ENCODE results near the gene GPR3.
A peak's percentile ranks its signal among the peaks of the same experiment; 100 is the strongest.
"Not testable (repeated sequence)": the region's sequence is repeated elsewhere in the genome, so short reads cannot be mapped to it uniquely, and the experiment has no call there.

The GPR3 gene

GRCh38 chr1:27400963-27401341, 8.5 kb downstream of the GPR3 start:
- no peak for DNase-seq

GRCh38 chr1:27402349-27402754, 9.9 kb downstream of the GPR3 start:
- DNase-seq = peak; percentile 39

GRCh38 chr1:27403065-27403726, 10.8 kb downstream of the GPR3 start:
- DNase-seq = peak; percentile 53

DNA sequence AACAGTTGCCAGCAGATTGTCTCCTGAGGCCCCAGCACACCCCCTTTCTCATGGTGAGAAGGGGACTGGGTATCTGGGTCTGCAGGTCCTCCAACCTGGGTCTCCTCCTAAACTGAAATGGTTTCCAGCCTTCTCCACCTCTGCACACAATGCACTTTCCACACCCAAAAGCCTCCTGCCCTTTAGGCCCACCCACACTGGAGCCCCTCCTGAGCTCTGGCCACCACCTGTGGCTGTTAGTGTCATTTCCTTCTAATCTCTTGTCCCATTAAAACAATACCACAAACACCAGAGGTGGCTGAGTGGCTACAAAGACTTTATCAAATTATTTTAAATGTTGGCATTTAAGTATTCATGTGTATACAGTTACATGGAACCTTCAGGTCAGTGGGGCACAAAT, 11.5 kb downstream of the GPR3 start:
- no peak for DNase-seq

GRCh38 chr1:27405074-27405473, 12.7 kb downstream of the GPR3 start:
- DNase-seq = no peak

- not testable (repeated sequence) for DNase-seq
These were observed 13.4 kb downstream of the GPR3 start for GRCh38 chr1:27405598-27406361.

GRCh38 chr1:27406362-27406680, 13.9 kb downstream of the GPR3 start:
- no peak for DNase-seq

DNA sequence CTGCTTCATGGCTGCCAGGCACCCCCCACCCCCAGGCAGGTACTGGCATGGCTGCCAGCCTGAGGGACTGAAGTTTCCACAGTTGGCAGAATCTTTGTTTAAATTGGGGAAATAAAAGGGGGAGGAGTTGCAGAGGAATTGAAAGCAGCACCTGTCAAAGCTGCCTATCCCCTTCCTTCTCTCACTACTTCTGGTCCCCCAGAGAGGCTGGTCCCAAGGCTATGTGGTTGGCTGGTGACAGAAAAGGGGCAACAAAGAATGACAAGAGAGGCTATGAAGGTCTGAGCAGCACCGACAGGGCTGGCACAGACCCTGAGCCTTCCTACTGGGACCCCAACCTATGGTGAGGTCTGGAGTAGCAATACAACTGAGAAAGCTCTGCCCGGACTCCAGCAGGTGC, 14.4 kb downstream of the GPR3 start:
- not testable (repeated sequence) for DNase-seq

DNA sequence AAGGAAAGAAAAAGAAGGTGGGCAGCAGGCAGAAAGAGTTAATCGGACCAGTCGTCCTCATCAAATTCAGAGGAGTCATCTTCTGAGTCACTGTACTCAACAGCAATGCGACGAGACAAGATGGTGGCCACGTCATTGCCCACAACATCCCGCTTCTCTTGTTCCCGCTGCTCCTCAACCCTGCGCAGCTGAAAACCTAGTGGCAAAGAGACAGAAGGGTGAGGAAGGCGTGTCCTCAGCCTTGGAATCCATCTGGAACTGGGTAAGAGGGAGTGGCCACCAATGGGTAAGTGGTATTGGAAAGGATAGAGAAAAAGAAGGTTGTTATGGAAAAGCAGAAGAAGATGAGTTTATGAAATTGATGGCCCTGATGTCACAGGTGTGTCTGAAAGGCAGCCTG, 15.7 kb downstream of the GPR3 start:
- no peak for DNase-seq

DNA sequence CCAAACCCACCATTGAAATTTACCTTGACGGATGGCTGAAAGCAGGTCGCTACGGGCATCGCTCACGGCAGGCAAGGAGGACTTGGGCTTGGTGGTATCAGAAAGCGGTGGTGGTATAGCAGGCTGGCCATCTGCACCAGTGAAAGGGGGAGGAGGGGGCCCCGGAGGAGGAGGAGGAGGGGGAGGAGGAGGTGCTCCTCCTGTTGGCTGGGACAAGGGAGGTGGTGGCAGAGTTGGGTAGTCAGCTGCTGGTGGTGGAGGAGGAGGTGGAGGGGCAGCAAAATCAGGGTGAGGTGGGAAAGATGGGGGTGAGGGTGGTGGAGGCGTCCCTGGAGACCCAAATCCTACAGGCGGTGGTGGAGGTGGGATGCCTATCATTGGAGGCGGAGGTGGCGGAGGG, 17.2 kb downstream of the GPR3 start:
- DNase-seq = no peak

GRCh38 chr1:27410709-27411108, 18.3 kb downstream of the GPR3 start:
- DNase-seq = no peak

DNA sequence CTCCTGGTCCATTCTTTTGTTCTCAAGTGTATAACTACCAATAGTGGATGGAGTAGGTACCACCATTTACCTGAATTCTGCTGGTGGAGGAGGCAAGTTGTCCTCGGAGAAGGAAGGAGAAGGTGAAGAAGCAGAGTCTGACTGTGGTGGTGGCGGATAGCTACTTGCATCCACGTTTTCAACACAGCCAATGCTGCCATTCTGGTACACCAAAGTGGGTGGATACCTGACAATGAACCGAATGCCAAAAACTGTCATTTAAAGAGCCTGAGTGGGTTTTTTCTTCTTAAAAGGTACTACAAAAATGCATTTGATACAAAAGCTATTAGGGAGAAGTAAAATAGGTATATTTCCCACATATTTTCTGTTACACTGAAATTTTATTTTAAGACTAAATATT, 20.1 kb downstream of the GPR3 start:
- DNase-seq = no peak

DNA sequence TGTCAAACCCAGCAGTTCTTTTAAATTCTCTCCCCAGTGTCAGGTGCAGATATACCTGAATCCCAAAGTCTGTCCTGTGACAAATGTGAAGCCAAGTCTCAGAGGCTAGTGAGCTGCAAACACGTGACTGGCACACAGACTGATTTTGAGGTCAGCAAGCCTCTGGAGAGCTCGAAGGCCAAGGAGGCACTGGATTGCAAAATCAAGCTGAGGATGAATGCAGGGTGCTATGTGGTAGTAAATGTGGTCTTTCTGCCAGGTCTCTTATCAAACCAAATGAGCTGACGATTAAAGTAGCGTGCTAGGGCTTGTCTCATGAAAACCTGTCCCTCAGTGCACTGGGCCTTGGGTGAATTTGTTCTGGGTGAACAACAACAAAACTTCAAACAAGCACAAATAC, 20.6 kb downstream of the GPR3 start:
- no peak for DNase-seq

DNA sequence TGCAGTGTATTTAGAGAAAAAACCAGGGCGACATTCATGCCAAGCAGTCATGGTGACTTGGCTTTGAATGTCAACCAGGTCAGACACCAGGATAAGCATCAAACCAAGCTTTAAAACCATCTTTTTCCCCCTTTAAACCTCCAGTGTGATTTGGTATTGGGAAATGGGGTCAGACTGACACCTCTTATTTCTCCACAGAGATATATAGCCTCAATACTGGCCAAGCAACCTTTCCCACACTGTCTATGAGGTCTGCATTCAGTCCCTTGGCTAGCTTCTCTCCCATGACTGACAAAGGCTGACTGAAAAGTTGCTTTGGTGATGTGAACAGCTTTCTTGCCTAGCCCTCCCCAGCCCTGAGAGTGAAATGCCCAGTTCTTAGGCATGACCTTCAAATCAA, 21.7 kb downstream of the GPR3 start:
- no peak for DNase-seq

DNA sequence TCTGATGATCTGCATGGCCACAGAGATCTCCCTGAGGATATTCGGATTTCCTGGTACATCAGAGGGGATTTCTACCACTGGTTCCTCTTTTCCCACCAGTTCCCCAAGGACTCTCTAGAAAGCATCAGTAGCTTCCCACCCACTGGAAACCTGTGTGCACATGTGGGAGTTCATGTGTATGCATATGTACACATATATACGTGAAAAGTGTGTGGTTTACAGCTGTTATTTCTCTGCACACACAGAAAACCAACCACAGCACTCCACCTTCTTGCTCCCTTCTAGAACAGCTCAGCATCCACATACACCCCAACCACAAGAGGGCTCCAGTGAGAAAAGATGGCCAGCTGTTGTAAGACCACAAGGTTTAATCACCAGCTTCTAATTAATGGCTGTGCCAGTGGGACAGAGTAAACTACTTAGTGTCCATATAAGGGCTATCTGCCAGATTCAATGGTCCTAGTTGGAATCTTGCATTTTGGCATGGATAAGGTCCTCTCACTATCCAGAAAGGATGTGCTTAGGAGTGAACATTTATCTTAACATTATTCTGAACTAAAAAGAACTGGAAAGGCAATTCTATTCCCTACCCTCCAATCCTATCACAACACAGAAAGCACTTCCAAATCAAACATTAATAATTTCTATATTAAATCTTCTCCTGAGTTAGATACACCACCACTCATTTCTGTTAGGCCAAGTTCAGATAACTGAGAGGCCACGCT, 24.1 kb downstream of the GPR3 start:
- peak; percentile 69 for DNase-seq

DNA sequence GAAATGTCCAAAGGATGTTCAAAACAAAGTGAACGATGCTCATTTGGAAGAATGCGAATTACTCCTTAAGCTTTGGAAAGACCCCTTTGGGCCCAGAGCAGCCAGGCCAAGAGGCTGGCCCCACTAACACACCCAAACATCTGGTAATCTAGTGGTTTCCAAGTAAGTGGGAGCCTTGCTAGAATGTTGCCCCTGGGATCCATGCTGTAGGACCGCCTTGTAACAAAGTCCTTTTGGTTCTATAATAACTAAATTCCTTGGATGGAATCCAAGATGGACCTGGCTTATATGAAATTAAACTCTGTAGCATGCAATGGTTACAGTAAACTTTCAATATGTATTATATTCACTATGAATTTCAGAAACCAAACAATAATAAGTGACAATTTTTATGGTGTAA, 25.3 kb downstream of the GPR3 start:
- DNase-seq = no peak

GRCh38 chr1:27418326-27419185, 26.1 kb downstream of the GPR3 start:
- DNase-seq = peak; percentile 31

DNA sequence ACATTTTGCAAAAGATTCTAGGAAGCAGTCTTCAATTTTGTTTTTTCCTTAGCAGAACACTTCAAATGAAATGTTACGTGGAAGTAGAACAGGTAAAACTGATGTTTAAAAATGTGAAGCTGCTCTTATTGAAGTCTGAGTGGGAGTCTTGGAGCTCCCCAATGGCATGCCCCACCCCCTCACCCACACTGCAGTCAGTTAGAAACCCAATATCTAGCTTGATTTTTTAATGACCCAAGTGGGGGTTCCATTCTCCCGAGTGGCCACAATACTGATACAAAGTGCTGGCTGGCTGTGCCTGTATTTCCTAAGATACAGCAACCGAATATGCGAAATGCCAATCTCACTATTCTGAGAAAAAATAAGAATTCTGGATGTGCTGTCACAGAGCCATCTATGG, 31.3 kb downstream of the GPR3 start:
- no peak for DNase-seq

DNA sequence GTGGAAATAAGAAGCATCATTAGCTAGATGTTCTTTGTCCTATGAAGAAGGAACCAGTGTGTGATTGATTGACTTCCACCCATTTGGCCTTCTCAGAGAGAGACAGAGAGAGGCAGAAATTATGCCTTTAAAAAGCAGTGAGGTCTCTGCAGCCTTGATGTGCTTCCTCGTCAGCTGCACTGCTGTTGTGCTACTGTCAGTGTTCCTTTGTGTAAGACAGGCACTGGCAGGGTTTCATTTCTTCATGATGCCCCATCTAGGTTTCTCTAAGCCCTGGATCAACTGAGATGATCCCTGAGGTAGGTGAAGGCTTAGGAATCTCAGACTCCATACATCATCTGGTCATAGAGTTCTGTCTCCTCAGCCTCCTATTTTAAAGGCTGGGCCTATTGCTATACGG, 34.9 kb downstream of the GPR3 start:
- no peak for DNase-seq

DNA sequence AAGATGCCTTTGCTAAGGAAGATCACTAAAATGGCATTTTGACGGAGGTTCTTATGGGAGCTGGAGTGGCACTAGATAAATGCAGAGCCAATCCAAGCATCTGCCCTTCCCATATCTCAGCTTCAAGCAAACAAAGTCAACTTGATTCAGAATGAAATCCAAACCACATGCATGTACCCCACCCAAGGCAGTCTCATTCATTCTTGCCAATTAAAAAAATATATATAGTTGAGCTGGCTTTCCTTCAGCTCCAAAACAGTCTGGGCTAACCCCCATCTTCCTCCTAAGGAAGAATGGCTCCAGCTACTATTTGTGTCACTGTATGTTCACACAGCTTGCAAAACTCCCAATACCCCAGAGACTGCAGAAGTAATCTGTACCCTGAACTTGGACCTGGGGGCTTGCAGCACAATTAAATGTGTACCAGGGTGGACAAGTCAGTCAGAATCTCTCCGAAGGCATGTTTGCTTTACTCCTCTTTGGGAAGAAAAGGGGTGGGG, 35.4 kb downstream of the GPR3 start:
- DNase-seq = no peak

DNA sequence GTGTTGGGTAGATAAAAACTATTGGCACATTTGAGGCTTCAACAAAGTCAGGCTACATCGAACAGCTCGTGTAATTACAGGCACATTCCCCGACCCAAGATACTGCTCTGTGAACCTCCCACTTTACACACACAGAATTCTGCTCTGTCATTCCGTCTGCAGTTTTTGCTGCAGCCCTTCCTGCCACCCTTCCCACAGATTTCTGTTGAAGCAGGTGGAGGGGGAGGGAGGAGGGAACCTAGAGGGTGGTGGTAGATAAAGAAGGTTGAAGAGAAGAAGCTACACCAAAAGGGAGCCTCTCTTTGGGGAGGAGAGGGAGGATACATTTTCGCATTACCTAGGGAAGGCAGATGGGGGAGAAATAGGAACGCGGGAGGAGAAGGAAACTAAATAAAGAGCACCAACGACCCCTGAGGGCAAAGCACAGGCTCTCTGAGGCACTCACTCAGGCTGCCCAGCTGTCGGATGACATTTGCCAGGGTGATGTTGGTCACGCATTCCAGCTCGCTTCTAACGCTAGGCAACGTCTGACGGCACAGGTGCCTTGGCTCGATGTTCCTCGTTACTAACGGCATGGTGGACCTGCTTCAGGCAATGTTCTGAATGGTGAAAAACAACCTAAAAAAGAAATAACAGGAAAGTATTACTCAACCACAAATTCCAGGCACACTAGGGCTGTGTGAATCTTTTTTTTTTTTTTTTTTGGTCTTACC, 36.0 kb downstream of the GPR3 start:
- DNase-seq = no peak

DNA sequence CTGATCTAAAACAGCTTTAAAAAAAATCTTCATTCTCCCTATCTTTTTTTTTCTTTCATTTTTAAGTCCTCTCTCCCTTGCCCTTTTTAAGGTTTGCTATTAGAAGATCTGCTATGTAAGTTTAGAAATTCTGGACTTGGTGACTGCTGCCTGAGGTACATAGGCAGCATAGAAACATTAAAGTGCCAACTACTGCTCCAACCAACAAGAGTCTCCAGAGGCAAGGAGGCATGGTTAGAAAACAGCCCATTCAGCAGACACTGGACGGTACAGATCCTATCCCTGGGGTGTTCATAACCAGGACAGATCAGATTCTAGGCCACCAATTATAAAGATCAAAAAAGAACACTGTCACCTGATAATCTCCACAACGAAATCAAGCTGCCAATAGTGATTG, 36.6 kb downstream of the GPR3 start:
- DNase-seq = no peak
